T-helper 1 cell treated with Interleukin-12 subunit alpha and Interleukin-12 subunit beta and Interleukin-4 antibody, amounts not matched to agents 30 μg/mL and 1 μg/mL, for 36 hours (primary cell): ENCODE data around the gene GPR152.
"Not testable (repeated sequence)": the region's sequence is repeated elsewhere in the genome, so short reads cannot be mapped to it uniquely, and the experiment has no call there.

ENCODE experiments used
- H3K27ac Mint-ChIP-seq: one replicate; pipeline ENCODE4 v1.8.0; 2021; ENCODE audit warnings: mild to moderate bottlenecking, mixed read lengths
- H3K27me3 Mint-ChIP-seq: one replicate; pipeline ENCODE4 v1.8.0; 2021; ENCODE audit warnings: low read depth, mixed read lengths
- H3K36me3 Mint-ChIP-seq: one replicate; pipeline ENCODE4 v1.8.0; 2021; ENCODE audit warnings: low read depth, mixed read lengths
- H3K4me1 Mint-ChIP-seq: one replicate; pipeline ENCODE4 v1.8.0; 2021; ENCODE audit warnings: low read depth, mixed read lengths
- H3K4me3 Mint-ChIP-seq: one replicate; pipeline ENCODE4 v1.8.0; 2021; ENCODE audit warnings: mild to moderate bottlenecking, moderate library complexity, mixed read lengths
- H3K9me3 Mint-ChIP-seq: one replicate; pipeline ENCODE4 v1.8.0; 2021; ENCODE audit warnings: mixed read lengths

GPR152 gene

DNA sequence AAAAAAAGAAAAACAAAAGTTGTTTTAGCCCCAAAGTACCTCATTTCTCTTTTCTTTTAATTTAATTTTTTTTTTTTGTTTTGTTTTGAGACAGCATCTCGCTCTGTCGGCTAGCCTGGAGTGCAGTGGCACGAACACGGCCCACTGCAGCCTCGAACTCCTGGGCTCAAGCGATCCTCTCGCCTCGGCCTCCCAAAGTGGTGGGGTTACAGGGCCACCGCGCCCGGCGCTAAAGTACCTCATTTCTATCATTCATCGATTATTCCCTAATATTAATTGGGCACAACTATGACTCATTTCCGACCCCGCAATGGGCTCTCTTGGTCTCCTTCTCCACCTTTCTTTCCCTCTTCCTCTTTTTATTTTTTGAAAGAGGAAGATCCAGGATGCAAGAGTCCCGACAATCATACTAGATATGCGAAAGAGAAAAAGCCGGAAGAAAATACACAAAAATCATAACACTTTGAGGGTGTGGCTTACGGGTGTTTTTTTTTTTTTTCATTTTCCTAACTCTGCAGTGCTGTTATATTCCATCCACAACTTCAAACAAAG, 29.8 kb upstream of the GPR152 start:
- peak overlapping the region; percentile 93 for H3K4me3 Mint-ChIP-seq
- peaks cover 15% of the 10 kb centered on the region for H3K36me3 Mint-ChIP-seq
- H3K9me3 Mint-ChIP-seq: no peaks in the 10 kb centered on the region
- no peaks in the 10 kb centered on the region for H3K27me3 Mint-ChIP-seq
- peak overlapping the region; percentile 96 for H3K27ac Mint-ChIP-seq
- peaks cover 34% of the 10 kb centered on the region for H3K4me1 Mint-ChIP-seq

DNA sequence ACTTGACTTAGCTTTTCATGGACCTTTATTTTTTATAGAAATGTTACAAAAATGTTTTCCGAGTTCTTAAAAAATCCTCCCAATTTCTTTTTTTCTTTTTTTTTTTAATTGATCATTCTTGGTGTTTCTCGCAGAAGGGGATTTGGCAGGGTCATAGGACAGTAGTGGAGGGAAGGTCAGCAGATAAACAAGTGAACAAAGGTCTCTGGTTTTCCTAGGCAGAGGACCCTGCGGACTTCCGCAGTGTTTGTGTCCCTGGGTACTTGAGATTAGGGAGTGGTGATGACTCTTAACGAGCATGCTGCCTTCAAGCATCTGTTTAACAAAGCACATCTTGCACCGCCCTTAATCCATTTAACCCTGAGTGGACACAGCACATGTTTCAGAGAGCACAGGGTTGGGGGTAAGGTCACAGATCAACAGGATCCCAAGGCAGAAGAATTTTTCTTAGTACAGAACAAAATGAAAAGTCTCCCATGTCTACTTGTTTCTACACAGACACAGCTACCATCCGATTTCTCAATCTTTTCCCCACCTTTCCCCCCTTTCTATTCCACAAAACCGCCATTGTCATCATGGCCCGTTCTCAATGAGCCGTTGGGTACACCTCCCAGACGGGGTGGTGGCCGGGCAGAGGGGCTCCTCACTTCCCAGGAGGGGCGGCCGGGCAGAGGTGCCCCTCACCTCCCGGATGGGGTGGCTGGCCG, 25.0 kb upstream of the GPR152 start:
- H3K4me3 Mint-ChIP-seq: not testable (repeated sequence)

DNA sequence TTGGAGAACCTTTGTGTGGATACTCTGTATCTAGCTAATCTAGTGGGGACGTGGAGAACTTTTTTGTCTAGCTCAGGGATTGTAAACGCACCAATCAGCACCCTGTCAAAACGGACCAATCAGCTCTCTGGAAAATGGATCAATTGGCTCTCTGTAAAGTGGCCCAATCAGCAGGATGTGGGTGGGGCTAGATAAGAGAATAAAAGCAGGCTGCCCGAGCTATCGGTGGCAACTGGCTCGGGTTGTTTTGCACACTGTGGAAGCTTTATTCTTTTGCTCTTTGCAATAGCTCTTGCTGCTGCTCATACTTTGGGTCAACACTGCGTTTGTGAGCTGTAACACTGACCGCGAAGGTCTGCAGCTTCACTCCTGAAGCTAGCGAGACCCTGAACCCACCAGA, 24.2 kb upstream of the GPR152 start:
- H3K36me3 Mint-ChIP-seq, H3K4me3 Mint-ChIP-seq, H3K4me1 Mint-ChIP-seq, H3K9me3 Mint-ChIP-seq, H3K27me3 Mint-ChIP-seq, H3K27ac Mint-ChIP-seq: not testable (repeated sequence)

More for the DNA sequence above, 25.0 kb upstream of the GPR152 start:
- H3K9me3 Mint-ChIP-seq, H3K27ac Mint-ChIP-seq, H3K4me1 Mint-ChIP-seq, H3K27me3 Mint-ChIP-seq, H3K36me3 Mint-ChIP-seq: not testable (repeated sequence)

DNA sequence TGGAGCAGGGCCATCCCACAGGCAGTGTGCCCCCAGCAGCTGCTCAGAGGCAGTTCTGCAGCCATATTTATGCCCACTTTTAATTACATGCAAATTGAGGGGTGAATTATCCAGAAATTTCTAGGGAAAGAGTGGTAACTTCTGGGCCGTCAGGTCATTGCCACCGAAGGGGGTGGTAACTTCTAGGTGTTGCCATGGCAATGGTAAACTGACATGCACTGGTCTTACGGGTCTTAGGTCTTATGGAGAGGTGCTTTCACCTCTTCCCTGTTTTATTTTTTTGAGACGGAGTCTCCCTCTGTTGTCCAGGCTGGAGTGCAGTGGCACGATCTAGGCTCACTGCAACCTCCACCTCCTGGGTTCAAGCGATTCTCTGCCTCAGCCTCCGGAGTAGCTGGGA, 20.4 kb upstream of the GPR152 start:
- Mint-ChIP-seq H3K27ac (no peak overlapping the region), H3K4me1 (peaks cover 9% of the 10 kb centered on the region), H3K27me3 (peaks cover 4% of the 10 kb centered on the region), H3K9me3 (no peaks in the 10 kb centered on the region), H3K36me3 (no peaks in the 10 kb centered on the region), H3K4me3 (no peak overlapping the region)

DNA sequence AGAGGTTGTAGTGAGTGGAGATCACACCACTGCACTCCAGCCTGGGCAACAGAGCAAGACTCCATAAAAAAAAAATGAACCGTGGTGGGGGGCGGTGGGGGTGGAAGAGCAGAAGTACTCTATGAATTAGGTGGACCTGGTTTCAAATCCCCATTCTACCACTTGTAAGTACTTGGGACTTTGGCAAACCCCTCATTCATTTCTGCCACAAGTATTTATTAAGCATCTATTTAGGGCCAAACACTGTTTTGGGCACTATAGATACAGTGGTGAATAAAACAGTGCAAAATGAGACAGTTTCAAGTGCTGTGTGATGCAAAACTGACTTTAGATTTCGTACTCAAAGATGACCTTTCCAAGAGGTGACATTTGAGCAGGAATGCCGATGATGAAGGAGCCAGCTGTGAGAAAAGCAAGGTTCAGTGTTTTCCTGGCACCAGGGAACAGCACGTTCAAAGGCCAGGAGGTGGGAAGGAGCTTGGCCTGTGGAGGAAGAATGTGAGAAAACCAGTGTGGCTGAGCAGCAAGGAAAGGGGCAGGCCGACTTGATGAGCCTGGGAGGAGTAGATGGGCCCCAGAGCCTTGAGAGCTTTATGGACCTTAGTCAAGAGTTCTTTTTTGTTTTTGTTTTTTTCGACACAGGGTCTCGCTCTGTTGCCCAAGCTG, 17.9 kb upstream of the GPR152 start:
- Mint-ChIP-seq H3K4me3 (no peak overlapping the region), H3K27ac (no peak overlapping the region), H3K9me3 (no peaks in the 10 kb centered on the region), H3K4me1 (peaks cover 20% of the 10 kb centered on the region), H3K36me3 (no peaks in the 10 kb centered on the region), H3K27me3 (peaks cover 4% of the 10 kb centered on the region)

DNA sequence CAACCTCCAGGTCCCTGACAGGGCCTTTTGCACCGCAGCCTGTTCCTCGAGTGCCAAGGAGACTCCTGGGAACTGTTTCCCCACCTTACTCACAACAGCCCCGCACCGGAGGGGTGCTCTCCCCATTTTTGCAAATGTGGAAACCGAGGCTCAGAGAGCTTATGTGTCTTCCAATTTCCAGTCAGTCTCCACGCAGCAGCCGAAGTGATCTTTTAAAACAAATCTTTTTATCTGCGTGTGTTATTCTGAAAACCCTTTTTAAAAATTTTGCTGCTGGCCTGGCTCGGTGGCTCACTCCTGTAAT, 16.9 kb upstream of the GPR152 start:
- peaks cover 24% of the 10 kb centered on the region for H3K4me1 Mint-ChIP-seq
- H3K4me3 Mint-ChIP-seq: peak overlapping the region; percentile 67
- peaks cover under 1% of the 10 kb centered on the region for H3K27me3 Mint-ChIP-seq
- peak overlapping the region; percentile 45 for H3K27ac Mint-ChIP-seq
- H3K9me3 Mint-ChIP-seq: no peaks in the 10 kb centered on the region
- H3K36me3 Mint-ChIP-seq: no peaks in the 10 kb centered on the region

DNA sequence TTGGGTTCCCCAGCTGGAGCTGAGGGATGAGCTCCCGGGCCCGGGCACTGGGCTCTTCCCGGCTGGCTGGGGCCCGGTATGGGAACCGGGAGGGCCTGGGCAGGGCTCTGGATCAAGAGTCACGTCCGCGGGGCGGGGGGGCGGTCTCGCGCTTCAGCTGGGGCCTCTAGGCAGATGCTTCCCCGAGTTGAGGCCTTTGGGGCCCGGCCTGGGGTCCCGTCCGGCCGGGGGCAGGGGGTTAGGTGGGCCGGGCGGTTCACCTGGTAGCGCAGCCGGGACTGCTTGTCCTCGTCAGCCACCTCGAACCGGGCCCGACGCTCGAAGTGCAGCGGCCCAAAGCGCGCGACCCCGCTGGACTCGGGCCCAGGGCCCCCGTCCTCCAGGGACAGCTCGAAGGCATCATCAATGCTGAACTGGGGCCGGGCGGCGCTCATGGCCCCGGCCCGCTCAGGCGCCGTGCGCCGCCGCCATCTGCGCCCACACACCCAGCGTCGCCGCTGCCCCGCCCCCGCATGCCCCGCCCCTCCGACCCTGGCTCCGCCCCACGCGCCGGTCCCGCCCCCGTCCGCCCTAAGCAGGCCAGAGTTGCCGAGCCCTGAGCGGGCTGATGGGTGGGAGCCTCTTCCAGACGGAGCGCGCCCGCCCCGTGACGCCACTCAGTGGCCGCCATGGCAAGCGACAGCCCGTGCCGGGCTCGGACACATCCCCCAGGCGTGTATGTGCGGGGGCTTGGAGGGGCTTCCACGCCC, 16.4 kb upstream of the GPR152 start, which contains the start of gene TMEM134:
TSS of gene TMEM134 (minus strand) at position 493 of the 749 bp plus-strand sequence. CDS start at position 434, 59 bp downstream.
- H3K4me1 Mint-ChIP-seq: peaks cover 29% of the 10 kb centered on the region
- H3K27ac Mint-ChIP-seq: peak within 1 kb of the TSS; percentile 57
- no peaks in the 10 kb centered on the region for H3K36me3 Mint-ChIP-seq
- H3K27me3 Mint-ChIP-seq: no peaks in the 10 kb centered on the region
- peak within 1 kb of the TSS; percentile 82 for H3K4me3 Mint-ChIP-seq
- H3K9me3 Mint-ChIP-seq: no peaks in the 10 kb centered on the region

DNA sequence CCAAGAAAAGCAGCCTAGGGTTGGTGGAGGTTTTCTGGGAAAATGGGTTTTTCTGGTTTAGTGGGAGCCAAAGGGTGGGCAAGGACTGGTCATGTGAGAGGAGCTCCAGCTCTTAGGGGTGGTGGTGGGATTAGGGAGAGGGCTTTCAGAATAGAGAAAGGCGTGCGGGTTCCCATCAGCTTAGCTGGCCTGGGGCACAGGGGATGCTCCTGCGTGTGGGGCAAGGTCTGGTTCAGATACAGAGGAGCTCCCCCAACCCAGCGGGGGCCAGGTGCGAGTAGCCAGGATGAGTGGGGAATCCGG, 15.9 kb upstream of the GPR152 start:
- Mint-ChIP-seq H3K27me3 (no peaks in the 10 kb centered on the region), H3K9me3 (no peaks in the 10 kb centered on the region), H3K27ac (peak overlapping the region; percentile 57), H3K4me3 (peak overlapping the region; percentile 82), H3K36me3 (no peaks in the 10 kb centered on the region), H3K4me1 (peaks cover 29% of the 10 kb centered on the region)

DNA sequence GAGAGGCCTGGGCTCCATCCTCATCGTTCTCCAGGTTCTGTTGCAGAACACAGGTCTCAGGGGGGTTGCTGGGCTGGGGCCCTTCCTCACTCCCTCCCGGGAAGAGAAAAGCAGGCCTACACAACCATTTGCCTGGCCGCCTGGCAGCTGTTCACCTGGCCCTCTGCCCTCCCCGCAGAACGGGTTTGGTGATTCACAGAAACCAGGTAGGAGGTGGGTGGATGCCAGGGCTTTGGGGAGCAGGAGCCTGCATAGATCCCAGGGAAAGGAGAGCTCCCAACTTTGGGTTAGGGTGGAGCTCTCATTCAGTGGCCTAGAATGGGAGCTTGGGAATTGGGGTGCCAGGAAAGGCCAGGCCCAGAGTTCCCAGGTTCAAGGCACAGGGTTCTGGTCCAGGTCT, 15.5 kb upstream of the GPR152 start:
- no peaks in the 10 kb centered on the region for H3K27me3 Mint-ChIP-seq
- peak overlapping the region; percentile 82 for H3K4me3 Mint-ChIP-seq
- H3K27ac Mint-ChIP-seq: peak overlapping the region; percentile 57
- H3K9me3 Mint-ChIP-seq: no peaks in the 10 kb centered on the region
- peaks cover 29% of the 10 kb centered on the region for H3K4me1 Mint-ChIP-seq
- H3K36me3 Mint-ChIP-seq: no peaks in the 10 kb centered on the region

DNA sequence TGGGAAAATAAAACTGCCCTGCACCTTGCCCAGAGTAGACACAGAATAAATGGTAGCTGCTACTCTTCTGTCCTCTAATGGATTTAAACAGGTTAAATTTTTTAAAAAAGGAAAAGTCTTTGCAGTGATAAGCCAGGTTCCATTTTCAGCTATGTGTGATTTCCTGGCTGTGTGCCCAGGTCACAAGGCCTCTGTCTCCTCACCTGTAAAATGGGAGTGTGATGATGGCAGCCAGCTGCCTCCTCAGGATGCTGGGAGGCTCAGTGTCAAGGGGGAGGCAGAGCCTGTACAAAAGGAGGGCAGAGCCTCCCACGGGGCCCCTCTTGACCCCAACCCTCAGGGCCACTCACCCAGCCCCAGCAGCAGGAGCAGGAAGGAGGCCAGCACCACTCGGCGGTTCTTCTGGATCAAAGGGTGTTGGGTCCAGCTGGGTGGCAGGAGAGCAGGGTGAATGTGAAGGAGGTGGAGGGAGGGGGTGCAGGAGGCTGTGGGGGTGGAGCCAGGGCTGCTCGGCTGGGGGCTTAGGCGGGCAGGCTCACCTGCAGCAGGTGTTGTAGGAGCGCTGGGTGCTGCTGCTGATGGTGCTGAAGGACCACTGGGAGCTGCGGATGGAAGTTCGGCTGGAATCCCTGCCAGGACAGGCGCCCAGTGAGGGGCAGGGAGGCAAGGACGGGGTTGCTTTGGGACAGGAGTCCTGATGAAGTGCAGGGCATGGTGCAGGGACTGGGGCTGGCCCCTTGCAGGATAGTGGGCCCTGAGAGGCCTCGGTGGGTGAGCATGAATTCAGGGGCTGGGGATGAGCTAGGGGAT, 14.6 kb upstream of the GPR152 start:
- peaks cover 29% of the 10 kb centered on the region for H3K4me1 Mint-ChIP-seq
- H3K27me3 Mint-ChIP-seq: no peaks in the 10 kb centered on the region
- H3K27ac Mint-ChIP-seq: peak overlapping the region; percentile 52
- no peaks in the 10 kb centered on the region for H3K36me3 Mint-ChIP-seq
- H3K9me3 Mint-ChIP-seq: no peaks in the 10 kb centered on the region
- peak overlapping the region; percentile 82 for H3K4me3 Mint-ChIP-seq

DNA sequence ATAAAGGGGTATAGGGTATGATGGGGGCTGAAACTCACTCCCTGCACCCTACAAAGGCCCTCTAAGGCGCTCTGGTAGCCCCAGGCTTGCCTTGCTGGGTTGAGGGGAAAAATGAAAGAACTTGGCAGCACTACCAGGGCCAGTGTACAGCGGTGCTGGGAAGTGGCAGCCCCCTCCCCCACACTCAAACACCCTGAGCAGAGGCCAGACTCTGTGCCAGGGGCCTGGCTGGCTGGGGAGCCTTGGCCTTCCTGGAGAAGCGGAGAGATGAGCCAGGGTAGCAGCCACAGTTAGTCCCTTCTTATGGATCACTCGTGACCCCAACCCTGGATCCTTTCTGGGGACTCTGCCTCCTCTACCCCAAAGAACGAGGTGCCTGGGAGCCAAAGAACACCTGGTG, 13.8 kb upstream of the GPR152 start:
- peaks cover 29% of the 10 kb centered on the region for H3K4me1 Mint-ChIP-seq
- H3K9me3 Mint-ChIP-seq: no peaks in the 10 kb centered on the region
- H3K27ac Mint-ChIP-seq: no peak overlapping the region
- H3K27me3 Mint-ChIP-seq: no peaks in the 10 kb centered on the region
- no peaks in the 10 kb centered on the region for H3K36me3 Mint-ChIP-seq
- H3K4me3 Mint-ChIP-seq: peak overlapping the region; percentile 21

DNA sequence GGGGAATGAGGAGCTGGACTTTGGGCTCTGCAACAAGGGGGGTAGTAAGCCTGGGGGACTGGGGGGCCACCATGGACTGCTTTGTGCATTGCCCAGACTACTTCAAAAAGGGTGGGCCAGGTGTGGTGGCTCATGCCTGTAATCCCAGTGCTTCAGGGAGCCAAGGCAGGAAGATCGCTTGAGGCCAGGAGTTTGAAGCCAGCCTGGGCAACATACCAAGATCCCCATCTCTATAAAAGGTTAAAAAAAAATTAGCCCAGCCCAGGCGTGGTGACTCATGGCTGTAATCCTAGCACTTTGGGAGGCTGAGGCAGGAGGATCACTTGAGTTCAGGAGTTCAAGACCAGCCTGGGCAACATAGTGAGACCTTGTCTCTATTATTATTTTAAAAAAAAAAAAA, 13.0 kb upstream of the GPR152 start:
- H3K36me3 Mint-ChIP-seq, H3K27me3 Mint-ChIP-seq, H3K9me3 Mint-ChIP-seq: not testable (repeated sequence)
- peak overlapping the region; percentile 88 for H3K27ac Mint-ChIP-seq
- peaks cover 29% of the 10 kb centered on the region for H3K4me1 Mint-ChIP-seq
- H3K4me3 Mint-ChIP-seq: peak overlapping the region; percentile 84

DNA sequence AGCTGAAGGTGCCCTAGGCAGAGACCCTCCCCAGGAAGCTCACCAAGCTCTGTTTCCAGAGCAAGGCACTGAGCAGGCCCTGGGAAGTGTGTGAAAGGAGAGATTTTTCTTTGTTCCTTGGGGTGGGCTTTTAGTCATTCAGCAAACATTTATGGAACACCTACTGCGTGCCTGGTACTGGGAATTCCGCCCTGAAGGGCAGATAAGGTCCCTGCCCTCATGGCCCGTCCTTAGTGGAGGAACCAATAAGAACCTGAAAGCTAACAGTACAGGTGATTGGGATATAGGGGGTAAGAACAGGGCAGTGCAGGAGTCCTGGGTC, 12.6 kb upstream of the GPR152 start:
- H3K4me1 Mint-ChIP-seq: peaks cover 29% of the 10 kb centered on the region
- no peaks in the 10 kb centered on the region for H3K9me3 Mint-ChIP-seq
- peak overlapping the region; percentile 88 for H3K27ac Mint-ChIP-seq
- peak overlapping the region; percentile 84 for H3K4me3 Mint-ChIP-seq
- no peaks in the 10 kb centered on the region for H3K36me3 Mint-ChIP-seq
- H3K27me3 Mint-ChIP-seq: peaks cover 3% of the 10 kb centered on the region

DNA sequence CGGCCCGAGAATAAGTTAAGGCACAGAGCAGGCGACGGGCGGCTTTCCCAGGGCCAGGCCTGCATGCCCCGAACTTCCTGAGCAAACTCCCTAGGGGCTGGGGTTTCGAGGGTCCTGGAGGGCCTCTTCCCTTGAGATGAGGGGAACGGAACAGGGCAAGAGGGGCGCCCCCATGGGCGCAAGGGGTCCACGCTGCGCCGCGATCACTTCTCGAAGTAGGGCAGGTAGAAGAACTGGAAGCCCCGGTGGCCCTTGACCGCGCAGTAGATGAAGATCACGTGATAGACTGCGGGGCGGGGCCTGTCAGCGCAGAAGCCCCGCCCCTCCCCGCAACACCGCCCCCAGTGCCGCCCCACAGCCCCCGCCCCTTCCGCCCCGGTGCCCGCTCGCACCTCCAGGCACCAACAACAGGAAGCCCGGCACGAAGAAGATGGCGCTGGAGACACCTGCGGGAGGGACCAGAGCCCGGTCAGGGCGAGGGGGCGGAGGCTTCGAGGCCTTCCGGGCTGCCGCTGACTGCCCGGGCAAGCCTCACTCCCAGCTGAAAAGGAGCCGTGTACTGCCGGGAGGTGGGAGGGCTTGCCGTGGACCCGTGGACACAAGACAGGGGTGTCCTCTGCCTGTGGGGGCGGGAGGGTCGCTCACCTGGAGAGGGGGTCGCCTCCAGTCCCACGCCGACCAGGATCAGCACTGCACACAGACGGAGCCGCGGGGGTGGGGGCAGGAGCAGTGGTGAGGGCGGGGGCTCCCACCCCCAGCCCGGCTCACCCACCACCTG, 12.1 kb upstream of the GPR152 start:
- Mint-ChIP-seq H3K4me3 (peak overlapping the region; percentile 84), H3K27ac (peak overlapping the region; percentile 88), H3K9me3 (no peaks in the 10 kb centered on the region), H3K36me3 (no peaks in the 10 kb centered on the region), H3K4me1 (peaks cover 29% of the 10 kb centered on the region), H3K27me3 (peaks cover 3% of the 10 kb centered on the region)
